ENCODE measurements around the gene TRIM47.

GRCh38 chr17:75830164-75831031, 48.0 kb downstream of the TRIM47 start:
- TF ChIP-seq CTCF (IDR thresholded peaks at IDR 0.05; ENCODE audit: poor library complexity): peak; percentile 42
- no peak for TF ChIP-seq EZH2phosphoT487 (IDR thresholded peaks at IDR 0.05; ENCODE audit: low read depth, severe bottlenecking, unreplicated experiment)
- no peak for TF ChIP-seq EZH2 (IDR thresholded peaks at IDR 0.05; ENCODE audit: borderline replicate concordance)

Data from hepatocyte (in vitro differentiated cells).